ENCODE measurements around the gene POLA1. TPM values are rescaled to one million over a fixed set of nuclear protein-coding genes. Genes with fewer than 3 reads are reported as not detected.
A peak's percentile ranks its signal among the peaks of the same experiment; 100 is the strongest.

The POLA1 gene
- total and polyA plus RNA-seq, 7 donors: 3.5 to 9.4 (median 6.8) TPM

DNA sequence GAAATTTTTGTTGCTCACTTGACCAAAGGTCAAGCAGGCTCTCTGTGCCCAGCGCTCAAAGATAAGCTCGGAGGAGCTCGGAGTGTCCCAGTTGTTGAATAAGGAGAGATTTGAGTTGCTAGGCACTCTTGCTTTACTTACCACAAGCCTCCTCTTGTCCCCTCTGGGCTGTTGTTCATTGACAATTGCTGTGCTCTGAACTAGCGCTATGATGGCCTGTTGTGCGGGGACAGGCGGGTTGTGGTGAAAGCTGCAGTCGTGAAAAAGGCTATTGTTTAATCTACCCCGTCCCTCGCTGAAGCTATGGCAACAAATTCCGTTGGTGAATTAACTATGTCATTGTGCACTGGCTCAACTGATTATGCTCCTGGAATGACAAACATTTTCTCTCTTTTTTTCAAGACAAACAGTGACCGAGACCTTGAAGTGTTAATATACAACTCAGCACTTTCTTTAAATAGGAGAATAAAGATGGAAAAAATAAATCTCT, 21.0 kb upstream of the POLA1 start:
- WGBS, 3 donors: 58 to 68% (median 61%) methylated on average over 11 of the region's 11 CpGs
- no peak for DNase-seq
- H3K4me1 ChIP-seq: no peaks in the 10 kb centered on the region
- no peak overlapping the region for H3K4me3 ChIP-seq
- intact Hi-C loops (cut with DNase I): no loop called here
- H3K9me3 ChIP-seq: no peaks in the 10 kb centered on the region
- H3K27ac ChIP-seq: no peak overlapping the region
- H3K36me3 ChIP-seq (ENCODE audit: insufficient read depth in 1 of 2, low read depth in 1 of 2): no peaks in the 10 kb centered on the region
- no peak for ATAC-seq
- TF ChIP-seq, protein P1, sequence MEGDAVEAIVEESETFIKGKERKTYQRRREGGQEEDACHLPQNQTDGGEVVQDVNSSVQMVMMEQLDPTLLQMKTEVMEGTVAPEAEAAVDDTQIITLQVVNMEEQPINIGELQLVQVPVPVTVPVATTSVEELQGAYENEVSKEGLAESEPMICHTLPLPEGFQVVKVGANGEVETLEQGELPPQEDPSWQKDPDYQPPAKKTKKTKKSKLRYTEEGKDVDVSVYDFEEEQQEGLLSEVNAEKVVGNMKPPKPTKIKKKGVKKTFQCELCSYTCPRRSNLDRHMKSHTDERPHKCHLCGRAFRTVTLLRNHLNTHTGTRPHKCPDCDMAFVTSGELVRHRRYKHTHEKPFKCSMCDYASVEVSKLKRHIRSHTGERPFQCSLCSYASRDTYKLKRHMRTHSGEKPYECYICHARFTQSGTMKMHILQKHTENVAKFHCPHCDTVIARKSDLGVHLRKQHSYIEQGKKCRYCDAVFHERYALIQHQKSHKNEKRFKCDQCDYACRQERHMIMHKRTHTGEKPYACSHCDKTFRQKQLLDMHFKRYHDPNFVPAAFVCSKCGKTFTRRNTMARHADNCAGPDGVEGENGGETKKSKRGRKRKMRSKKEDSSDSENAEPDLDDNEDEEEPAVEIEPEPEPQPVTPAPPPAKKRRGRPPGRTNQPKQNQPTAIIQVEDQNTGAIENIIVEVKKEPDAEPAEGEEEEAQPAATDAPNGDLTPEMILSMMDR (IDR thresholded peaks at IDR 0.05): no peak
- no peaks in the 10 kb centered on the region for H3K27me3 ChIP-seq (ENCODE audit: insufficient read depth in 3 of 3, low read length in 2 of 3)

- 41 to 57% (median 53%) methylated on average over 2 of the region's 2 CpGs for WGBS, 3 donors
- no peaks in the 10 kb centered on the region for H3K27me3 ChIP-seq (ENCODE audit: insufficient read depth in 3 of 3, low read length in 2 of 3)
- H3K27ac ChIP-seq: no peak overlapping the region
- ATAC-seq (no peak), DNase-seq (no peak)
- no peak overlapping the region for H3K4me3 ChIP-seq
- H3K9me3 ChIP-seq: no peaks in the 10 kb centered on the region
- H3K36me3 ChIP-seq (ENCODE audit: insufficient read depth in 1 of 2, low read depth in 1 of 2): no peaks in the 10 kb centered on the region
- intact Hi-C loops (cut with DNase I): no loop called here
- no peaks in the 10 kb centered on the region for H3K4me1 ChIP-seq
- TF ChIP-seq, protein P1 (IDR thresholded peaks at IDR 0.05): no peak
Measured at GRCh38 chrX:24673424-24673823, 20.3 kb upstream of the POLA1 start.

DNA sequence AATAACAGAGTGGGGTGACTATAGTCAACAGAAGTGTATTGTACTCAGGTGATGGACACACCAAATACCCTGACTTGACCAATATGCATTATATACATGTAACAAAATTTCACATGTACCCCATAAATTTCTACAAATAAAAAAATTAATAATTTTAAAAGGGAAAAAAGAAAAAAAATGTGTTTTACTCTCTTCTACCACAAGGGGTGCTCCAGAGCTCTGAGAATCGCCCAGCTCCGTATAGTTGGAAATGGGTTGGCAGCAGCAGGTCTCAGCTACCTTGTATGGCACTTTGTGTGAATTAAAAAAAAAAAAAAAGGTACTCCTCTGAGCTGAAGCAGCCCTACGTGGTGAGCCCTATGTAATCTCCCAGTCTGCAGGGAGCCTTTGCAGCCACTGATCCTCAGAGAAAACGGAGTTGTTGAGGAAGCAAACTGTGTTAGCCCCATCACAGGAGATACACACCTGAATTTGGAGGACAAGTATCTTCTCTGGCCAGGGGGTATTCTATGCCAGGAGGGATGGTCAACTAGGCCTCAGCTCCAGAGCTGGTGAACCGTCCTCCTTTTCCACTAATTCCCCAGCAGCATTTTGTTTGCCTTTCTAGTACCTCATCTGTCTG, 17.2 kb upstream of the POLA1 start:
- Histone ChIP-seq H3K4me3 (no peak overlapping the region), H3K9me3 (no peaks in the 10 kb centered on the region), H3K36me3 (ENCODE audit: insufficient read depth in 1 of 2, low read depth in 1 of 2) (no peaks in the 10 kb centered on the region), H3K27ac (no peak overlapping the region), H3K4me1 (no peaks in the 10 kb centered on the region), H3K27me3 (ENCODE audit: insufficient read depth in 3 of 3, low read length in 2 of 3) (no peaks in the 10 kb centered on the region)
- intact Hi-C loops (cut with DNase I): no loop called here
- TF ChIP-seq, protein P1 (IDR thresholded peaks at IDR 0.05): peak; percentile 49
- 33 to 34% (median 34%) methylated on average over 5 of the region's 5 CpGs for WGBS, 3 donors
- ATAC-seq: peak in 1 of 4 donors; percentile 48
- DNase-seq: no peak

DNA sequence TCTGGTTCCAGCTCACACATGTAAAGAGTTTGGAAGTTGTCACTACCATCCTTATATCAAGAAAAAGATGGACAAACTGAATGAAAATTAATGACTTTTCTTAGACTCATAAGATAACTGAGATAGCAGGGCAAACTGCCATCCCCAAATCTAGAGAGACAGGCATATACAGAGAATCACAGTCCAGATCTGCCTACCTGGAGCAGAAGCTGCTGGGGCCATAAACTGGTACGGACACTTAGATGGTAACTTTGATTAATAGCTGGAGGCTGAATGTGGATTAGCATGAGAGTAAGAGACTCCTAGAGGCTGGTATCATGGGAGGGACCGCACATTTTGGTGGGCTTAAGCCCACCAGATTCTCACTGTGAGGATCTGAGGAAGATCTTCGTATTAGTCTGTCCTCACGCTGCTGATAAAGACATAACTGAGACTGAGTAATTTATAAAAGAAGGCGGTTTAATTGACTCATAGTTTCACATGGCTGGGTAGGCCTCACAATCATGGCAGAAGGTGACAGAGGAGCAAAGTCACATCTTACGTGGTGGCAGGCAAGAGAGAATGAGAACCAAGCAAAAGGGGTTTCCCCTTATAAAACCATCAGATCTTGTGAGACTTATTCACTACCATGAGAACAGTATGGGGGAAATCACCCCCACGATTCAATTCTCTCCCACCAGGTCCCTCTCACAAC, 10.8 kb upstream of the POLA1 start:
- Histone ChIP-seq H3K4me1 (no peaks in the 10 kb centered on the region), H3K27me3 (ENCODE audit: insufficient read depth in 3 of 3, low read length in 2 of 3) (no peaks in the 10 kb centered on the region), H3K4me3 (no peak overlapping the region), H3K36me3 (ENCODE audit: insufficient read depth in 1 of 2, low read depth in 1 of 2) (no peaks in the 10 kb centered on the region), H3K9me3 (no peaks in the 10 kb centered on the region), H3K27ac (no peak overlapping the region)
- TF ChIP-seq, protein P1 (IDR thresholded peaks at IDR 0.05): no peak
- 73 to 94% (median 88%) methylated on average over 7 of the region's 7 CpGs for WGBS, 3 donors
- DNase-seq (no peak), ATAC-seq (no peak)
- intact Hi-C loops (cut with DNase I): no loop called here

Measured in psoas muscle (tissue), 8 donors.